ENCODE measurements around the gene ATG5.
A peak's percentile ranks its signal among the peaks of the same experiment; 100 is the strongest.

The ATG5 gene

GRCh38 chr6:106325336-106326178, at the start of gene ATG5:
ATG5 (minus strand) TSS chr6:106325760; CDS start chr6:106316208, 9,552 bp downstream.
- peak; percentile 95 to 96 for ATAC-seq

- peak; percentile 70 to 73 for ATAC-seq
These were observed 48.1 kb upstream of the ATG5 start for GRCh38 chr6:106373502-106374239.

DNA sequence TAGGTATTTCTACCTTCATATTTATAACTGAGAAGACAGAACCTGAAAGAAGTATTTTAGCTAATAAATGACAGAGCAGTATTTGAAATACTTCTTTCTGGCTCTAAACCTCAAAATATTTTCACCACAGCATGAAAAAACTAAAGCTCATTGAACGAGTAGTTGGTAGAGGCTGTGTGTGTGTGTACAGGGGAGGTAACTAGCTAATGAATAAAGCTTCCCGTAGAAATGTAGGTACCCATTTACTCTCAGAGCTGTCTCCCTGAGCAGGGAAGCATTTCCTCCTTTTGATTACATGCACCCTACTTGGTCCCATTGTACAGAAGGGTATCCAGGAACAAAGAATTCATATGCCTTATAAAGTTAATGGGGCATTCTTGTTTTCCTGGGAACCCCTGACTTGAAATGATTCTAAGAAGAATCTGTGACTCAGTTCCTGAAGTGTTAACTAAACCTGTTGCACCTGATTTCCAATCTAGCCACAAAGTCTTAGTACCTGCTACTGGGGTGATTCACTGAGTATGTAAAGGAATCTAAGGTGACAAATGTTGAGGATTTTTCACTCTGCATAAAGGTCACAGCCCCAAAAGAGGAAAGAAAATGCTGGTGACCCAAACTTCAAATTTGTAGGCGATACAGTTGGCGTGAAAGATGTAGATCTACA, 47.4 kb upstream of the ATG5 start:
- peak; percentile 80 to 83 for ATAC-seq

- no peak for ATAC-seq
These were observed 45.1 kb upstream of the ATG5 start for GRCh38 chr6:106370639-106371038.

- no peak for ATAC-seq
These were observed 44.2 kb upstream of the ATG5 start for GRCh38 chr6:106369739-106370138.

DNA sequence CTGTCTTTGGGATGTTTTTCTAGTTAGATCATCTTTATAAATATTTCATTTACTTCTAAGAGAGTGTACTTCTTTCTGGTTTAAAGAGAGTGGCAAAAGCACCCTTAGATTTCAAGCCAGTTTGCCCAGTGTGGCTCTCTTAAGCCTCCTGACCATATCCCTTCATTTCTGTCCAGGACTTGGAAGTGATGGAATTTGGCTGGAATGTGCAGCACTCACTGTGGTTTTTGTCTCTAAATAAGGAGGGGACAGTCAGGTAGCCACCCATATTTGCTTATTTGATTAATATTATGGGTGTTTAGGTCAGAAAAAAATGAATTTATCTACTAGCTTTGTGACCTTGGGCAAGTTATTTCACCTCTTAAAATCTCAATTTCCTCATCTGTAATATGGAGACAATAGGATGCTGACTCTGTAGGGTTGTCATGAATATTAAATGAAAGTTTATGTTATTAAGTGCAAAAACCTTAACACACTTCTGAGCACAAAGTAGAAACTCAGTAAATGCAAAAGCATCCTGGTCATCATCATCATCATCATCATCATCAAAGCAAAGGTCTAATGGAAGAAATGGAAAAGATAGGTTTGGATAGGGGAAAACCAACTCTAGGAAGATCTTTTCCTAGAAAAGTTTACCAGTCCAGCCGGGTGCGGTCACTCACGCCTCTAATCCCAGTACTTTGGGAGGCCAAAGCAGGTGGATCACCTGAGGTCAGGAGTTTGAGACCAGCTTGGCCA, 38.0 kb upstream of the ATG5 start:
- no peak for ATAC-seq

- peak; percentile 14 to 30 for ATAC-seq
These were observed 35.5 kb upstream of the ATG5 start for GRCh38 chr6:106360989-106361430.

- ATAC-seq = peak; percentile 75 to 84
These were observed 34.9 kb upstream of the ATG5 start, which contains the start of gene CRYBG1 for GRCh38 chr6:106360410-106360988. CRYBG1 (plus strand) TSS chr6:106360717; CDS start chr6:106360909, 192 bp downstream.

DNA sequence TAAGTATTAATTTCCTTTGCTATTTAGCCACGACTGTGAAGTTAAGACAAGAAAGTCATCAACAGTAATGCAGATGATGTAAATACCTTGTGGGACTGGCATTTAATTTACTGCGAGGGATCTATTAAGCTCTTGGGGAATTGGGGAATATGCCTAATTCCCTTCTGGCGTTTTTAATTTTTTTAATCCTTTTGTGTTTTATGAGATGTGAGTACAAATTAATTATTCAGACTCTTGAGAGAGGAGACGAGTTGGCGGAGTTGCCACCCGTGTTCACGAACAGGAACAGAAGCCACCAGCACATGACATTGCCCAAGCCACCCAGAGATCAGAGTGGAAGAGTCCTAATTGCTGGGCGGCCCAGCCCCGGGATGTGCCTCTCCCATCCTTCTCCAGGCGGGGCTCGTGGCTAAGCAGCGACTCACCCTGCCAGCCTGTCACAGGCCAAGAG, 34.4 kb upstream of the ATG5 start:
- ATAC-seq = no peak

GRCh38 chr6:106356378-106356777, 30.8 kb upstream of the ATG5 start:
- no peak for ATAC-seq

DNA sequence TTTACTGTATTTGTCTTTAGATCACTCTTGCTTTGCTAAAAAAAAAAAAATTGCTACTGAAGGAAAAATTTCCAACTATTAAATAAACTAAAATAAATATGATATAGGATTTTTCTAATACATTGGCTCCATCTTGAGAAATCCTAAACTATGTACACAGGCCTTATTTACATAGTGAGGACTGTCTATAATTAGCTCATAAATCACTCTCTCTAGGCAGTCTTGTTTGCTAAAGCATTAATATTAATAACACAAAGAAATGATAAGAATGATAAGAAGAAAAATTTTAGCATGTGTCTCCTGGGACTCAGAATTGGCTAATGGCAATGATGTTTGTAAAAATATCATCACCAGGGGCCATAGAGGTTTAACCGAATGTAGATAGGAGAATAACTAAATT, 21.7 kb upstream of the ATG5 start:
- ATAC-seq = no peak

GRCh38 chr6:106339334-106340029, 13.9 kb upstream of the ATG5 start:
- peak; percentile 86 to 97 for ATAC-seq

DNA sequence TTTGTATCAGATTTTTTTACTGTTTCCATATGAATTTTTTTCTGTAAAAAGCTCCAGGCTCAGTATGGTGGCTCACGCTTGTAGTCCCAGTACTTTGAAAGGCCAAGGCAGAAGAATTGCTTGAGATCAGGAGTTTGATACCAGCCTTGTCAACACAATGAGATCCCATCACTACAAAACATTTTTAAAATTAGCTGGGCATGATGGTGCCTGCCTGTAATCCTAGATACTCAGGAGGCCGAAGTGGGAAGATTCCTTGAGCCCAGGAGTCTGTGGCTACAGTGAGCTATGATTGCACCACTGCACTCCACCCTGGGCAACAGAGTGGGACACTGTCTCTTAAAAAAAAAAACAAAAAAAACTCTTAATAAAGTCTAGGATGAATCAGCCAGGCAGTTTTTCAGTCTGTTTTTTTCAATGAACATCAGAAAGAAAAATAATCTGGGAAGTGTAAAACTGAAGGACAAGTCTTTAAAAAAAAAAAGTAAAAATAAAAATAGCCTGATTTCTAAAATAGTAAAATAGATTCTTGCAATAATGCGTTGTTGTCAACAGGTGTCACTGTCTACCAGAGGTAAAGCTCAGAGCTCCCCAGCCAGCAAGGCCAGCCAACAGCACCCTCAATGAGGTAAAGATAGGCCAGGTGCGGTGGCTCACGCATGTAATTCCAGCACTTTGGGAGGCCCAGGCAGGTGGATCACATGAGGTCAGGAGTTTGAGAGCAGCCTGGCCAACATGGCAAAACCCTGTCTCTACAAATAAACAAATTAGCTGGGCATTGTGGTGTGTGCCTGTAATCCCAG, 9.3 kb upstream of the ATG5 start:
- peak; percentile 52 to 62 for ATAC-seq

DNA sequence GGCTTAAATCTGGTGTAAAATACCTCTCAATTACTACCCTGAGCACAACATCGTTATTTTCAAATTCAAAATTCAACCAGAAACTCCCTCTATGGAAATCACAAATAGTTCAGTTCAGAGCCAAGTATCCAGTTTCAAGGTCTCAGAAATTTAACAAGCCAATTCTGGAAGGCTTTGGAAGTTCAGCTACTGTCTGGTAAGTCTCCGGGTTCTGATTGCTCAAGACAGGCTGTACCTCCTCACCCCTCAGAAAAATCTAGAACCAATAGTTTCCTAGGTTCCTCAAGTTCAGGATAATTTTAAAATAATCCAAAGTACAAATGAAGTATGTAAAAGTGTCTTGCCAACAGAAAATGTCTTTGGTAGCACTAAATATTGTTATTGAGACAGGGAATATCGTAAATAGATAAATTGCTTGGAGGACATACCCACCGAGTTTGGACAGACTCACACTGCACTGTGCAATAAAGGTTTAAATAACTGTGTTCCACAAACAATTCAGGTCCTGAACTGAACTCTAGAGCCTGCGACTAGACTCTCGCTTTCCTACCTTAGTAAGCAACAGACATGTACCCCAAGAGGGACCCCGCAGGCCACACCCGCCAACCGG, 729 bp downstream of the ATG5 start:
- no peak for ATAC-seq

DNA sequence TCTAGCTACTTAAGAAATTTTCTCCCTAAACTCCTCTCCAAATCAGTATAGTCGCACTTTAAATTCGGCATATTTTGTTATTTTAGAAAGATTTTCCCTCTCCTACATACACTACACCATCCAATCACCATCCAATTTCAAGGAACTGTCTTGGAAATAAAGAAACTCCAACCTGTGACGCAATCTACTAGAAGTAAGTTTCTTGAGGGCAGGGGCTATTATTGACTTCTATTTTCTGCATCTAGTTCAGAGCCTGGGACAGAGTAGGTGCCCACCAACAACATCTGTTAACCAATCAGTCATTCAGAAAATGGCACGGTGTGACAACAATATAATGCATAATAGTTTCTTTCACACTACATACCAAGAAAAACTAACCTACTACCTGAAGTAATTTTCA, 3.6 kb downstream of the ATG5 start:
- no peak for ATAC-seq

DNA sequence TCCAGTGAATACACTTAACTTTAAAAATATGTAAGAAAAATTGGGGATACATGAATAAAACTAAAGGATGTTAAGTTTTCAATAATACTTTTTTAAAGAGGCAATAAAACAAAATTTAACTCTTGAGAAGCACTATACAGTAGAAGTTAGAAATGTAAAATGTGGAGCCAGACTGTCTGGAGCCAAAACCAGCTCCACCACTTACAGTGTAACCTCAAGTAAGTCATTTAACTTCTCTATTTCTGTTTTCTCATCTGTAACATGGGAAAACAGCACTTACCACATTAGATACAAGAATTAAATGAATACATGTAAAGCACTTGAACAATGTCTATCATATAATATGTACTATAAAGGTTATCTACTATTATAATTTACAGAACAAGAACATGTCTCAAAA, 6.7 kb downstream of the ATG5 start:
- ATAC-seq = no peak

- no peak for ATAC-seq
These were observed 7.5 kb downstream of the ATG5 start for GRCh38 chr6:106318061-106318460.

DNA sequence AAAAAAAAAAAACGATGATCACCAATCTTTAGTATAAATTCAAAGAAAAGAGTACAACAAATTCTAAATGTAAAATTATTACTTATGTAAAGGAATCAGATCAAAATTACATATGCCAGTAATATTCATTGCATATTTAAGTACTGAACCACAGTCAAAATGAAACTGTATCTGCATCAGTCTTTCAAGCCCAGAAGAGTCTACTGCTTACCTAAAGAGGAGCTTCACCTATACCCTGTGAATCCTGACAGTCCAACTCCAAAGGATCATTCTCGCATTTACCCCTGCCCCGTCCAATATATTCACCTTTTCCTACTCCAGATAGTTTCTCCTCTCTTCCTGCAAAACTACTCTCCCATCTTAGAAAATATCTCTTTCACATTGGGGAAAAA, 9.2 kb downstream of the ATG5 start:
- peak; percentile 77 to 83 for ATAC-seq

- ATAC-seq = peak; percentile 46 to 64
These were observed 9.7 kb downstream of the ATG5 start for GRCh38 chr6:106315765-106316374.

Measured in activated CD4-positive, CD25-positive, alpha-beta regulatory T cell treated with anti-CD3 and anti-CD28 coated beads, Interleukin-2, amount 50 U/mL, for 24 hours (primary cell).